Globus pallidus (tissue), 1 donor: ENCODE results near the gene BRMS1.
A peak's percentile ranks its signal among the peaks of the same experiment; 100 is the strongest.
"Not testable (repeated sequence)": the region's sequence is repeated elsewhere in the genome, so short reads cannot be mapped to it uniquely, and the experiment has no call there.

Experiments
- DNase-seq: peaks from one replicate; pipeline ENCODE4 v3.0.0-alpha.2; 2015; ENCODE audit warnings: low spot score

BRMS1 gene

DNA sequence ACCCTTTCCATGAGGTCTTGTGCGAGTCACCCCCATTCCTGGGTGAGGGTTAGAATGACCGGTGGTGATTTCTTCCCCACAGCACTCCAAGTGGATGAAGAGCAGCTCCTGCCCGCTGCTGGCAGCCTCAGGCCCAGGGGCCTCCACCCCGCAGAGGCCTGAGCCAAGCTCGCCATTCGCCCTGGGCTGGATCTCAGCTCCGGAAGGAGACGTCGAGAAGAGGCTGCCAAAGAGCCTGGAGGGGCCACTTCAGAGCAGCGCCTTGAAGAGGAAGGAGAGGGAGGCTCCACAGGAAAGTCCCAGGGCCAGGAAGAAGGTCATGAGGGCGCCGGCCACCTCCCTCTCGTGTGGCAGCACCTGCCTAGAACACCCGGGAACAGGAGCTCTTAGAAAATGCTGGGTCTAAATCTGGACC, 18.3 kb upstream of the BRMS1 start:
- DNase-seq = no peak

DNA sequence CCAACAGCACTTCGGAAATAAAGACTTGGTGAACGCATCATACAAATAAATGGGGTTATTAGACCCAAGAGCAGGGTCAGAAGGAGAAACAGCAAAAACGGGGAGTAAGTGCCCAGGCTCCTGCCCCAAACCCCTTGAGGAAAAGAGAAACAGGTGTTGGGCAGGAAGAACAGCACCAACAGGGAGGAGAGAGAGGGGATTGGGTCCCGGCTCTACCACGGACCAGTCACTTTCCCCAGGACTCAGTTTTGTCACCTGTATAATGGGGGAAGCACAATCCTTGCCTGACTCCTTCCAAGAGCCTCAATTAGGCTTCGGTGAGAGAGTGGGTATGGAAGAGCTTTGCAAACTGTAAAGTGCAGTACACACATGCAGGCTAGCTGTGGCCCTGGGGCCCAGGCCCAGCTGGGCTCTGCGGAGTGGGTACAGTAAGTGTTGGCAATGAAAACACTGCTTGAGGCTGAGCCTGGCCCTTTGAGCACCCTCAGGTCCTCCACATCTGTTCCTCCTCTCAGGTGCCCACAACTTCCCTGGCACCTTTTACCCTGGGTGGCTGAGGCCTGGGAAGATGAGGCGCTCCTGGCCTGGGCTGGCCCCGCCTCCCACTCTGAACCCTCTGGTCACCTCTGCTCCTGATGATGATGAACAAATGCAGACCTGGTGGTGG, 17.7 kb upstream of the BRMS1 start:
- DNase-seq = no peak

DNA sequence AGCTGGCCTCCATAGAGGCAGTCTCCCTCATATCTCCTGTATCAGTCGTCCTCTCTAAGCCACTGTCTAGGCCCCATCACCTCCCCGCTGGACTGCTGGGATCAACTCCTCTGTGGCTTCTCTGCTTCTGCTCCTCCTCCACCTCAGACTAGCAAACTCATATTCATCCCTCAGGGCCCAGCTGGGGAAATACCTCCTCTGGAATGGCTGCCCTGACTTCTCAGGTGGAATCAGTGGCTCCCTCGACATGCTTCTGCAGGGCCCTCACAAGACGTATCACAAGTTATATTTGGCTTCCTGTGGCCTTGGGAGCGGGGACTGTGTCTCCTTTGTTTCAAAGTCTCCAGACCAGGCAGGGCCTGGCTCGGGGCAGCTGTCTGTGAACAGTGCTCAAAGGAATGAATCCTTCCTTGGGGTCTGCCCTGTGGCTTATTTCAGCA, 16.6 kb upstream of the BRMS1 start:
- no peak for DNase-seq

GRCh38 chr11:66360406-66361073, 15.6 kb upstream of the BRMS1 start:
- DNase-seq = no peak

- DNase-seq = no peak
Observed at GRCh38 chr11:66359662-66360087, 14.8 kb upstream of the BRMS1 start.

DNA sequence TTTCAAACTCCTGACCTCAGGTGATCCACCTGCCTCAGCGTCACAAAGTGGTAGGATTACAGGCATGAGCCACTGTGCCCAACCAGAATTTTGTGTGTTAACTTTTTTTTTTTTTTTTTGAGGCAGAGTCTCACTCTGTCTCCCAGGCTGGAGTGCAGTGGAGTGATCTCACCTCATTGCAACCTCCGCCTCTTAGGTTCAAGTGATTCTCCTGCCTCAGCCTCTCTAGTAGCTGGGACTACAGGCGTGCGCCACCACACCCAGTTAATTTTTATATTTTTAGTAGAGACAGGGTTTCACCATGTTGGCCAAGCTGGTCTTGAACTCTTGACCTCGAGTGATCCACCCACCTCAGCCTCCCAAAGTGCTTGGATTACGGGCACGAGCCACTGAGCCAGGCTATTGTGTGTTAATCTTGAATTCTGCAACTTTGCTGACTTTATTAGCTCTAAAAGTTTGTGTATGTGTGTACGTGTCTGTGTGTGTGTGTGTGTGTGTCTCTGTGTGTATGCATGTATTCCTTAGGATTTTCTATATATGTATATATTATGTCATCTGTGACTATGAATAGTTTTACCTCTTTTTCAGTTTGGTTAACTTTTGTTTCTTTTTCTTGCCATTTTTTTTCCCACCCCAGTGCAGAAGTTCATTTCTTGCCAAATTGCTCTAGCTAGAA, 5.8 kb upstream of the BRMS1 start:
- DNase-seq = not testable (repeated sequence)

- DNase-seq = no peak
Observed at GRCh38 chr11:66349084-66349386, 4.1 kb upstream of the BRMS1 start.

DNA sequence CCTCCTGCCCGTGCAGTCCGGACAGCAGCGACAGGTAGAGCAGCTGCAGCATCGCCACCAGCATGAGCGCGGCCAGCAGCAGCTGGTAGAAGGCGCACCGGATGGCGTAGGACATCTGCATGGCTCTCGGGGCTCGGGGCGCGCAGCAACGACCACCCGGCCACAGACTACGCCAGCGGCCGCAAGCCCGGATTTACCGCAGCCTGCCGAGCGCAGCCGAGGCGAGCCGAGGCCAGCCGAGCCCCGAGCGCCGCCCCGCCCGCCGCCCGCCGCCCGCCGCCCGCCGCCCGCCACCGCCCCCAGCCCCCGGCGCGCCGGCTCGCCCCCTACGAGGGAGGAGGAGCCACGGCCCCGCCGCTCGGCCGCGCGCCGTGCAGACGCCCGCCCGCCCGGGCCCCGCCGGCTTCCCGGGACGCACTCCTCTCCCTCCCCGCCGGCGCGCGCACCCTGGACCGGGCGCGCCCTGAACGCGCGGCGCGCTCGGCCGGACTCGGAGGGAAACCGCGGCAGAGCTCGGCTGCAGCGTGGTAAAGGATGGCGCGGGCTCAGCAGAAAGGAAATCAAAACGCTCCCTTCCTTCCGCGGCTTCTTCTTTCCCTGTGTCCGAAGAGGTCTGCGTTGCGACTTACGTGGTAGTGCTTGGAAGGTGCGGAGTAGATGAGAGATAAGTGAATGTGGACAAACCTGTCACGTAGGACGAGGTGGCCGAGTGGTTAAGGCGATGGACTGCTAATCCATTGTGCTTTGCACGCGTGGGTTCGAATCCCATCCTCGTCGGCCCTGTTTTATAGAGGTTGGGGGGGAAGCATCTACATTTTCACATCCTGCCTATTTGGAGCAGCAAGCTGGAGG, 2.7 kb upstream of the BRMS1 start, which contains the start of gene B4GAT1:
TSS of gene B4GAT1 (minus strand) at position 205 of the 852 bp plus-strand sequence. CDS start at position 121, 84 bp downstream.
- peak; percentile 83 for DNase-seq

GRCh38 chr11:66346476-66347424, 1.8 kb upstream of the BRMS1 start:
- DNase-seq = no peak

GRCh38 chr11:66345316-66345649, 379 bp upstream of the BRMS1 start:
- DNase-seq = no peak

- no peak for DNase-seq
Observed at GRCh38 chr11:66343176-66343575, 1.7 kb downstream of the BRMS1 start.

DNA sequence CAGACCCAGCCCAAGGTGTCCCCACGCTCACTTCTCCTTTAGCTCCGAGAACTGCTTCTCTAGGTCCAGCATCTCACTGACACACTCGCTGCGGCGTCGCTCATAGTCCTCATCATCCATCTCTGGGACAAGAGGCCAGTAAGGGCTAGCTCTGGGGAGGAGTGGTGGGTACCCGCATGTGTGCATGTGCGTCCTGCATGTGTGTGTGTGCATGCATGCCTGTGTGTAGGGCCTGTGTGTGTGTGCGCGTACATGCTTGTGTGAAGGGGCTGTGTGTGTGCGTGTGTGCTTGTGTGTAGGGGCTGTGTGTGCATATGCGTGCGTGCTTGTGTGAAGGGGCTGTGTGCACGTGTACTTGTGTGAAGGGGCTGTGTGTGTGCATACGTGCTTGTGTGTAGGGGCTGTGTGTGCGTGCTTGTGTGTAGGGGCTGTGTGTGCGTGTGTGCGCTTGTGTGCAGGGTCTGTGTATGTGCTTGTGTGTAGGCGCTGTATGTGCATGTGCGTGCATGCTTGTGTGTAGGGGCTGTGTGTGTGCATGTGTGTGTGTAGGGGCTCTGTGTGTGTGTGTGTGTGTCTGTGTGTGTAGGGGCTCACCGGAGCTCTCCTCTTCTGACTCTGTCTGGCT, 3.3 kb downstream of the BRMS1 start:
- no peak for DNase-seq

- no peak for DNase-seq
Observed at GRCh38 chr11:66340596-66341501, 4.1 kb downstream of the BRMS1 start.

GRCh38 chr11:66339686-66340483, 5.0 kb downstream of the BRMS1 start:
- DNase-seq = no peak

DNA sequence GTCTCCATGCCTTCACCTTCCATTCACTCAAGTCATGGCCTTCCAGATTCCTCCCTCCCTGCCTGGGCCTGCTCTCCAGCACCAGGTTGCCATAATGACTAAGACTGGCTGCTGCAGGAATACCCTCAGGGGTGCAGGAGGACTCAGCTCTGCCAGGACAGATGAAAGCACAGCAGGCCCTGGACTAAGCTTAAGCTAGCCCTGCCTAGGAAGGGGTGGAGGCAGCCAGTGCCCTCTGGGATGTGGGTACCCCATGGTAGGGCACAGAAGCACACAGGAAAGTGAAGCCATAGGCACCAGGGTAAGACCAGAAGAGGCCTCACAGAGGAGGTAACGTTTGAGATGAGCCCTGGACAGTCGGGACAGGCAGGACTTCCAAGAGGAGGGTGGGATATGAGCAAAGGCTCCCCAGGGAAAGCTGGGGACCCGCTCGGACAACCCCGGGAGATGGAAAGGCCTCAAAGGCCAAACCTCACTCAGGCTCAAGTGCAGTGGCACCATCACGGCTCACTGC, 5.7 kb downstream of the BRMS1 start:
- DNase-seq = no peak

DNA sequence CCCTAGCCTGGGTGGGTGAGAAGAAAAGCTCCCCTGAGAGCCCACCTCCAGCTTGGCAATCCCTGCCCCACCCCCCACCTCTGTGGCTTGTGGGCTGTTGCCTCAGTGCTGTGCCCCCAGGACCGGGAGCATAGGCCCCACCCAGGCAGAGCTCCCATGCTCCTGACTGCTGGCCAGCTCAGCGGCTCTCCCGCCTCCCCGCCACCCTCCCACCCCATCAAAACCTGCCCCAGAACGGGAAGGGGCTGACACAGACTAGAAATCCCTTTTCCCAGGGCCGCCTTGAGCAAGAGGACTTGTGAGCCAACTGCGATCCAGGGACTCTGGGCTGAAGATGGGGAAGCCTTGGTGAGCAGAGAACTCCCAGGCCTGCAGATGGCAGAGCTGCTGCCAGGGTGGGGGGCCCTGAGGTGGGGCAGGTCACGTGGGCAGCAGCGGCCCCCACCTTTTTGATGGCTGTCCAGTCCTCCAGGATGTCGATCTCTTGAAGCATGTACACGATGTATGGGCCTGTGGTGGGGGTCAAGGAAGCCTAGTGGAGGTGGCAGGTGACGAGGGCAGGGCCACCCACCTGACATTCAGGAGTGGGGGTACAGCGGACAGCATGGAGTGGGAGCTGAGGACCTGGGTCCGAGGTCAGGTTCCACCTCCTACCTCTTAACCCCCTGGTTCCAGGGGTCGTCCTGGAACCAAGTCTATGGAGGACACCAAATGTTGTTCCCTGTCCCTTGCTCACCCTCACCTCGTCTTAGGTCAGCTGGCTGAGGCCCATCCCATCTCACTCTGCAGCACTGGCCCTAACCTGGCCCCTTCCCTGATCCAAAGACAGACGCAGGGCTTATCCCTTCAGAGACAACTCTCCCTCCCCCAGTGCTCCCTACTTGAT, 6.4 kb downstream of the BRMS1 start:
- no peak for DNase-seq

- no peak for DNase-seq
Observed at GRCh38 chr11:66337103-66337899, 7.6 kb downstream of the BRMS1 start.
